ENCODE results near the gene TEAD4. TPM values are rescaled to one million over a fixed set of nuclear protein-coding genes. Genes with fewer than 3 reads are reported as not detected.

TEAD4 gene
- total RNA-seq, 4 donors from 2014 or later = 3.7 to 13.4 (median 5.4) TPM

- TF ChIP-seq CTCF (IDR thresholded peaks at IDR 0.05; ENCODE audit: low read depth) = no peak
Observed at GRCh38 chr12:3035171-3035570, 76.0 kb downstream of the TEAD4 start.

GRCh38 chr12:3035815-3036702 lies 76.9 kb downstream of the TEAD4 start:
- TF ChIP-seq CTCF (IDR thresholded peaks at IDR 0.05; ENCODE audit: low read depth) = no peak

- no peak for TF ChIP-seq CTCF (IDR thresholded peaks at IDR 0.05; ENCODE audit: low read depth)
Observed at GRCh38 chr12:3036901-3037600, 77.9 kb downstream of the TEAD4 start.

- TF ChIP-seq CTCF (IDR thresholded peaks at IDR 0.05; ENCODE audit: low read depth) = no peak
Observed at GRCh38 chr12:3038166-3038565, 79.0 kb downstream of the TEAD4 start.

- no peak for TF ChIP-seq CTCF (IDR thresholded peaks at IDR 0.05; ENCODE audit: low read depth)
Observed at GRCh38 chr12:3038926-3039510, 79.8 kb downstream of the TEAD4 start.

- TF ChIP-seq CTCF (IDR thresholded peaks at IDR 0.05; ENCODE audit: low read depth) = no peak
Observed at GRCh38 chr12:3040026-3040656, 80.9 kb downstream of the TEAD4 start.

Measured in subcutaneous adipose tissue (tissue), 4 donors.